Effector memory CD4-positive, alpha-beta T cell (primary cell): ENCODE measurements around the gene CBY2.
"Not testable (repeated sequence)": the region's sequence is repeated elsewhere in the genome, so short reads cannot be mapped to it uniquely, and the experiment has no call there.

Source experiments
- DNase-seq, 3 donors: peaks; one replicate each; pipeline ENCODE4 v3.0.0-alpha.2; 2020
- H3K27ac ChIP-seq: 2 replicates; pipeline ENCODE4 v1.7.0; 2013; ENCODE audit warnings: mild to moderate bottlenecking, low read length, moderate library complexity; ENCODE audit not compliant: insufficient read depth, poor library complexity, severe bottlenecking
- H3K27me3 ChIP-seq: replicated peaks from 2 replicates; pipeline ENCODE4 v1.7.0; 2013; ENCODE audit warnings: mild to moderate bottlenecking, low read length; ENCODE audit not compliant: insufficient read depth, control insufficient read depth, poor library complexity, severe bottlenecking
- H3K36me3 ChIP-seq: 2 replicates; pipeline ENCODE4 v1.7.0; 2013; ENCODE audit warnings: mild to moderate bottlenecking, low read length, moderate library complexity; ENCODE audit not compliant: control insufficient read depth, insufficient read depth
- H3K4me1 ChIP-seq: 2 replicates; pipeline ENCODE4 v1.7.0; 2013; ENCODE audit warnings: low read length, mild to moderate bottlenecking; ENCODE audit not compliant: control insufficient read depth, insufficient read depth, poor library complexity, severe bottlenecking
- H3K4me3 ChIP-seq: 2 replicates; pipeline ENCODE4 v1.7.0; 2013; ENCODE audit warnings: low read length, low read depth, mild to moderate bottlenecking; ENCODE audit not compliant: insufficient read depth, poor library complexity, severe bottlenecking
- H3K9me3 ChIP-seq: 2 replicates; pipeline ENCODE4 v1.7.0; 2013; ENCODE audit warnings: mild to moderate bottlenecking, low read length, moderate library complexity; ENCODE audit not compliant: control insufficient read depth
- total RNA-seq, 3 donors: gene quantifications; one replicate each; lab custom pipeline; 2026; lab: John Stamatoyannopoulos, UW

CBY2 gene
- 0.17 to 0.44 (median 0.39) reads per million in 3 donors for total RNA-seq

GRCh38 chr13:45702088-45702487 lies at the start of gene CBY2:
Gene CBY2, plus strand, starts transcription at chr13:45702320. Its CDS starts 71 bp downstream, at chr13:45702391.
- Histone ChIP-seq H3K9me3 (no peaks in the 10 kb centered on the region), H3K4me1 (no peaks in the 10 kb centered on the region), H3K27ac (no peak within 1 kb of the TSS), H3K4me3 (no peak within 1 kb of the TSS), H3K27me3 (no peaks in the 10 kb centered on the region), H3K36me3 (no peaks in the 10 kb centered on the region)
- DNase-seq, result no peak

GRCh38 chr13:45654633-45655349 lies 47.3 kb upstream of the CBY2 start:
- Histone ChIP-seq H3K36me3 (no peaks in the 10 kb centered on the region), H3K4me3 (no peak overlapping the region), H3K4me1 (no peaks in the 10 kb centered on the region), H3K9me3 (no peaks in the 10 kb centered on the region), H3K27me3 (no peaks in the 10 kb centered on the region), H3K27ac (no peak overlapping the region)
- no peak for DNase-seq

- H3K9me3 ChIP-seq, result no peaks in the 10 kb centered on the region
- no peaks in the 10 kb centered on the region for H3K36me3 ChIP-seq
- H3K4me3 ChIP-seq, result no peak overlapping the region
- no peak for DNase-seq
- no peak overlapping the region for H3K27ac ChIP-seq
- H3K27me3 ChIP-seq, result no peaks in the 10 kb centered on the region
- H3K4me1 ChIP-seq, result no peaks in the 10 kb centered on the region
These were observed 43.4 kb upstream of the CBY2 start for GRCh38 chr13:45658586-45659235.

- no peaks in the 10 kb centered on the region for H3K27me3 ChIP-seq
- no peaks in the 10 kb centered on the region for H3K9me3 ChIP-seq
- no peak overlapping the region for H3K27ac ChIP-seq
- H3K4me3 ChIP-seq, result no peak overlapping the region
- H3K36me3 ChIP-seq, result no peaks in the 10 kb centered on the region
- no peak for DNase-seq
- H3K4me1 ChIP-seq, result no peaks in the 10 kb centered on the region
These were observed 42.6 kb upstream of the CBY2 start for GRCh38 chr13:45659536-45659935.

GRCh38 chr13:45660458-45660857 lies 41.7 kb upstream of the CBY2 start:
- H3K36me3 ChIP-seq, H3K9me3 ChIP-seq, H3K4me3 ChIP-seq, H3K4me1 ChIP-seq, H3K27me3 ChIP-seq, H3K27ac ChIP-seq, DNase-seq: not testable (repeated sequence)

- Histone ChIP-seq H3K27me3 (no peaks in the 10 kb centered on the region), H3K4me1 (no peaks in the 10 kb centered on the region), H3K27ac (no peak overlapping the region), H3K4me3 (no peak overlapping the region), H3K9me3 (no peaks in the 10 kb centered on the region), H3K36me3 (no peaks in the 10 kb centered on the region)
- no peak for DNase-seq
These were observed 40.0 kb upstream of the CBY2 start for GRCh38 chr13:45662162-45662561.

- not testable (repeated sequence) for DNase-seq, H3K27me3 ChIP-seq, H3K4me3 ChIP-seq, H3K9me3 ChIP-seq, H3K27ac ChIP-seq, H3K36me3 ChIP-seq, H3K4me1 ChIP-seq
These were observed 39.2 kb upstream of the CBY2 start for GRCh38 chr13:45662903-45663302.

- H3K36me3 ChIP-seq, DNase-seq, H3K27ac ChIP-seq, H3K4me1 ChIP-seq, H3K27me3 ChIP-seq, H3K4me3 ChIP-seq, H3K9me3 ChIP-seq: not testable (repeated sequence)
These were observed 32.5 kb upstream of the CBY2 start for GRCh38 chr13:45669626-45670025.

GRCh38 chr13:45670189-45670885 lies 31.8 kb upstream of the CBY2 start:
- H3K4me1 ChIP-seq, result no peaks in the 10 kb centered on the region
- no peak for DNase-seq
- no peak overlapping the region for H3K4me3 ChIP-seq
- H3K27ac ChIP-seq, result no peak overlapping the region
- no peaks in the 10 kb centered on the region for H3K36me3 ChIP-seq
- H3K9me3 ChIP-seq, result no peaks in the 10 kb centered on the region
- H3K27me3 ChIP-seq, result no peaks in the 10 kb centered on the region

GRCh38 chr13:45674908-45675307 lies 27.2 kb upstream of the CBY2 start:
- H3K4me1 ChIP-seq, result no peaks in the 10 kb centered on the region
- H3K36me3 ChIP-seq, result no peaks in the 10 kb centered on the region
- DNase-seq, result no peak

More at GRCh38 chr13:45674908-45675307, 27.2 kb upstream of the CBY2 start:
- Histone ChIP-seq H3K27me3 (no peaks in the 10 kb centered on the region), H3K27ac (no peak overlapping the region), H3K4me3 (no peak overlapping the region), H3K9me3 (no peaks in the 10 kb centered on the region)
